NT2/D1 (cell line): ENCODE measurements around the gene FAM187B.

ENCODE experiments used
- SUZ12 ChIP-seq: IDR thresholded peaks from 2 replicates; pipeline ENCODE4 v1.6.1; 2011; ENCODE audit not compliant: insufficient read length, insufficient read depth; ENCODE audit errors: extremely low read depth
- ZNF274 ChIP-seq: IDR thresholded peaks from 2 replicates; pipeline ENCODE4 v1.6.1; 2011; ENCODE audit warnings: mild to moderate bottlenecking, low read depth, low read length

- TF ChIP-seq SUZ12: no peak
- no peak for TF ChIP-seq ZNF274
These were observed 8.3 kb upstream of the FAM187B start for GRCh38 chr19:35236638-35237400.
